ENCODE results near the gene CKMT1B.
"Not testable (repeated sequence)": the region's sequence is repeated elsewhere in the genome, so short reads cannot be mapped to it uniquely, and the experiment has no call there.

CKMT1B gene

DNA sequence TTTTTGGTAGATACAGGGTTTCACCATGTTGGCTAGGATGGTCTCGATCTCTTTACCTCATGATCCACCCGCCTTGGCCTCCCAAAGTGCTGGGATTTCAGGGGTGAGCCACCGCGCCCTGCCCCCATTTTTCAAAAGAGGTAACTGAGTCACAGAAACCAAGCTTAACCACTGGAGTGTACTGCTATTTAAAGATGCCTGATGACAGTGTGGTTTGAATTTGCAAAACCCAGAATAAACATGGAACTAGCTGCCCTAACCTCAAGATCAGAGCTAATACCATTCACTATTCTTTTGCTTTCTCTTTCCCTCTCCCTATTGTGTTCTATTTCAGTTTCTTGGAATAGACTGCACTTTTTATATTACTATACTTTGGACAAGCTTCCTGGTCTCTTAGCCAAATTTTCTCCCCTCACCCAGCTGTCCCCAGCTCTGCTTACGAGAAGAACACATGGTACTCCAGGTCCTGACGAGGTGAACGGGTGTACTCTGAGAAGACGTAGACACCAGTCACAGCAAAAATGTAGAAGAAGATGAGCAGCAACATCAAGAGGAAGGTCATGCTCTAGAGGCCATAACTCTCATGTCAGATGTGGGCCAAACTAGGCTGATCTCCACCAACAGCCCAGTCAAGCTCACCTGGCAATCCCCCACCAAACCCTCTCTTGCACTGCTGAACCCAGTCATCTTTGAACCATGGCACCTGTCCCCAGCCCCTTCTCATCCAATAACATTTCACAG, 44.8 kb downstream of the CKMT1B start:
- not testable (repeated sequence) for DNase-seq

Measured in T-helper 2 cell (primary cell).